Stimulated activated CD8-positive, alpha-beta memory T cell treated with anti-CD3 and anti-CD28 coated beads, Interleukin-4, amount 100 ng/mL, for 48 hours (primary cell): ENCODE results near the gene HBA1.
"Not testable (repeated sequence)": the region's sequence is repeated elsewhere in the genome, so short reads cannot be mapped to it uniquely, and the experiment has no call there.

Experiments used
- DNase-seq: peaks from one replicate; pipeline ENCODE4 v3.0.0-alpha.2; 2020

The HBA1 gene

GRCh38 chr16:160242-160641 is 16.2 kb upstream of the HBA1 start:
- not testable (repeated sequence) for DNase-seq

GRCh38 chr16:160691-161190 is 15.7 kb upstream of the HBA1 start:
- DNase-seq = no peak

GRCh38 chr16:162271-162991 is 14.0 kb upstream of the HBA1 start:
- no peak for DNase-seq

- DNase-seq = not testable (repeated sequence)
Measured at GRCh38 chr16:163139-163538, 13.3 kb upstream of the HBA1 start.

- DNase-seq = not testable (repeated sequence)
Measured at GRCh38 chr16:163696-164095, 12.8 kb upstream of the HBA1 start.

GRCh38 chr16:164134-164823 is 12.2 kb upstream of the HBA1 start:
- not testable (repeated sequence) for DNase-seq

GRCh38 chr16:164827-165538 is 11.5 kb upstream of the HBA1 start:
- no peak for DNase-seq

- no peak for DNase-seq
Measured at GRCh38 chr16:165539-166374, 10.7 kb upstream of the HBA1 start, which contains the start of gene HBM. Gene HBM (plus strand): TSS chr16:165978. CDS start chr16:165998, 20 bp downstream.

- DNase-seq = no peak
Measured at GRCh38 chr16:166375-167121, 9.9 kb upstream of the HBA1 start.

- no peak for DNase-seq
Measured at GRCh38 chr16:167122-167690, 9.3 kb upstream of the HBA1 start.

GRCh38 chr16:168424-168823 is 8.1 kb upstream of the HBA1 start:
- DNase-seq = no peak

- no peak for DNase-seq
Measured at GRCh38 chr16:169014-169413, 7.5 kb upstream of the HBA1 start.

GRCh38 chr16:170088-170507 is 6.4 kb upstream of the HBA1 start:
- not testable (repeated sequence) for DNase-seq

GRCh38 chr16:170788-171187 is 5.7 kb upstream of the HBA1 start:
- no peak for DNase-seq

GRCh38 chr16:172374-172941 is 4.0 kb upstream of the HBA1 start, which contains the start of gene HBA2:
Gene HBA2 (plus strand): TSS chr16:172876. CDS start chr16:172913, 37 bp downstream.
- not testable (repeated sequence) for DNase-seq

- DNase-seq = not testable (repeated sequence)
Measured at GRCh38 chr16:173211-173854, 3.1 kb upstream of the HBA1 start.

- DNase-seq = not testable (repeated sequence)
Measured at GRCh38 chr16:173928-174769, 2.3 kb upstream of the HBA1 start.

- DNase-seq = no peak
Measured at GRCh38 chr16:175011-175949, 1.2 kb upstream of the HBA1 start.
